B cell (primary cell): Measurements from ENCODE around the gene SYT3. TPM values are rescaled to one million over a fixed set of nuclear protein-coding genes. Genes with fewer than 3 reads are reported as not detected.

Source experiments
- ATAC-seq: fragments of 200-7000 bp; cut with Tn5 transposase; one replicate; pipeline ENCODE4 v1.10.0; 2021; ENCODE audit warnings: low read depth, mild to moderate bottlenecking, moderate number of reproducible peaks, moderate library complexity
- CTCF ChIA-PET: fragments of 350-600 bp; sonication (Branson Sonifier 250); formaldehyde crosslinking; loops from one replicate; lab custom pipeline; 2021; ENCODE audit warnings: antibody characterized with exemption, inconsistent platforms; lab: Charles Lee
- POLR2A ChIA-PET: fragments of 350-600 bp; sonication (Branson Sonifier 250); formaldehyde crosslinking; loops from one replicate; lab custom pipeline; 2021; ENCODE audit warnings: antibody characterized with exemption; lab: Charles Lee
- DNase-seq: peaks from one replicate; pipeline ENCODE4 v3.0.0; 2013
- H2AFZ ChIP-seq: 2 replicates; pipeline ENCODE4 v1.6.1; 2012; ENCODE audit warnings: mild to moderate bottlenecking, low read depth, low read length; ENCODE audit not compliant: insufficient read depth, poor library complexity, severe bottlenecking
- H3K27ac ChIP-seq, 2 donors: 1 replicate in 1 of 2; 2 replicates in 1 of 2; pipeline ENCODE4 v1.5.1; 2012 to 2013; ENCODE audit warnings: low read length in 2 of 2, mild to moderate bottlenecking in 2 of 2, moderate library complexity in 1 of 2
- H3K27me3 ChIP-seq, 4 experiments: fragments of 200-600 bp in 1 of 4; sonication (generic) in 1 of 4; replicated peaks in 1 of 4; 1 replicate in 2 of 4; 2 replicates in 2 of 4; pipeline versions ENCODE4 v1.6.1 to v1.7.0; 2013 to 2016; ENCODE audit warnings: low read length in 3 of 4, mild to moderate bottlenecking in 2 of 4, mixed read lengths in 1 of 4, moderate library complexity in 1 of 4; ENCODE audit not compliant: insufficient read depth in 4 of 4, control insufficient read depth in 3 of 4; ENCODE audit errors: control extremely low read depth in 1 of 4
- H3K36me3 ChIP-seq, 2 experiments: replicated peaks in 1 of 2; 1 replicate in 1 of 2; 2 replicates in 1 of 2; pipeline versions ENCODE4 v1.6.1 to v1.7.1; 2013; ENCODE audit warnings: low read length in 1 of 2; ENCODE audit not compliant: insufficient read depth in 2 of 2, control insufficient read depth in 1 of 2; ENCODE audit errors: control extremely low read depth in 1 of 2, extremely low read depth in 1 of 2
- H3K4me1 ChIP-seq, 2 donors: fragments of 200-600 bp in 1 of 2; sonication (generic) in 1 of 2; 1 replicate in 1 of 2; 2 replicates in 1 of 2; pipeline versions ENCODE4 v1.5.1 to v1.6.1; 2013 to 2017; ENCODE audit warnings: low read length in 2 of 2; ENCODE audit not compliant: control insufficient read depth in 2 of 2, insufficient read depth in 2 of 2
- H3K4me2 ChIP-seq: replicated peaks from 2 replicates; pipeline ENCODE3; 2012; ENCODE audit warnings: mild to moderate bottlenecking, low read depth, low read length; ENCODE audit not compliant: poor library complexity, severe bottlenecking
- H3K4me3 ChIP-seq, 5 experiments: fragments of 200-600 bp in 1 of 5; sonication (generic) in 1 of 5; 1 replicate in 3 of 5; 2 replicates in 2 of 5; pipeline versions ENCODE4 v1.5.1 to v1.7.0; 2011 to 2016; ENCODE audit warnings: low read length in 4 of 5, mild to moderate bottlenecking in 4 of 5, low read depth in 2 of 5, control low read depth in 1 of 5, moderate library complexity in 1 of 5; ENCODE audit not compliant: insufficient read depth in 1 of 5; ENCODE audit errors: control extremely low read depth in 1 of 5, extremely low read depth in 1 of 5
- H3K79me2 ChIP-seq: fragments of 200-600 bp; sonication (generic); one replicate; pipeline ENCODE4 v1.6.0; 2016; ENCODE audit warnings: low read length; ENCODE audit not compliant: control insufficient read depth, insufficient read depth
- H3K9ac ChIP-seq: fragments of 200-600 bp; sonication (generic); 2 replicates; pipeline ENCODE4 v1.6.1; 2017; ENCODE audit warnings: mild to moderate bottlenecking, low read length, moderate library complexity
- H3K9me3 ChIP-seq, 3 donors: one replicate each; pipeline versions ENCODE4 v1.6.1 to v1.7.1; 2013; ENCODE audit warnings: low read length in 2 of 3; ENCODE audit not compliant: control insufficient read depth in 2 of 3, insufficient read depth in 1 of 3; ENCODE audit errors: control extremely low read depth in 1 of 3
- H4K20me1 ChIP-seq: 2 replicates; pipeline ENCODE4 v1.6.0; 2012; ENCODE audit warnings: mild to moderate bottlenecking, low read length; ENCODE audit not compliant: insufficient read depth, control insufficient read depth, poor library complexity, severe bottlenecking
- H3K27ac Mint-ChIP-seq: one replicate; pipeline ENCODE4 v1.8.0; 2021; ENCODE audit warnings: mixed read lengths
- H3K27me3 Mint-ChIP-seq: one replicate; pipeline ENCODE4 v1.8.0; 2021; ENCODE audit warnings: mixed read lengths
- H3K4me1 Mint-ChIP-seq: one replicate; pipeline ENCODE4 v1.8.0; 2021; ENCODE audit warnings: mixed read lengths
- H3K4me3 Mint-ChIP-seq: one replicate; pipeline ENCODE4 v1.8.0; 2021; ENCODE audit warnings: mixed read lengths
- H3K9me3 Mint-ChIP-seq: one replicate; pipeline ENCODE4 v1.8.0; 2022; ENCODE audit warnings: mixed read lengths; ENCODE audit not compliant: insufficient read depth
- EZH2 ChIP-seq: IDR thresholded peaks from 2 replicates; pipeline ENCODE4 v1.6.1; 2012; ENCODE audit warnings: borderline replicate concordance, low read depth, mild to moderate bottlenecking, moderate library complexity, low read length; ENCODE audit not compliant: insufficient read depth, poor library complexity, severe bottlenecking
- WGBS: methylation state at CpG from one replicate; pipeline ENCODE4 v1.1.5; 2013; ENCODE audit warnings: missing lambda C conversion rate; ENCODE audit not compliant: insufficient coverage; 5-methylcytosine and 5-hydroxymethylcytosine counted together
- intact Hi-C: fragments of 100-400 bp; cut with micrococcal nuclease; formaldehyde crosslinking; loops from one replicate; pipeline ENCODE4 v1.10.0; 2022
- polyA plus RNA-seq: library from polyadenylated mRNA; depleted of rRNA; stranded (reverse); fragments of >200 nt; gene quantifications from 2 replicates; pipeline ENCODE4 v1.2.3, GENCODE V29; 2012
- total RNA-seq, 2 donors: library from RNA; stranded (reverse); fragments of 120-200 nt in 1 of 2; gene quantifications; 1 replicate in 1 of 2; 2 replicates in 1 of 2; pipeline versions ENCODE4 v1.2.3 to v1.2.4, GENCODE V29; 2013 to 2022
- TF ChIP-seq, protein P1 (sequence below): fragments of 200-600 bp; IDR thresholded peaks from one replicate; pipeline ENCODE4 v1.8.0; 2022; ENCODE audit warnings: antibody characterized with exemption, mild to moderate bottlenecking

The SYT3 gene
- total and polyA plus RNA-seq, 2 donors (not counting 1 experiment from before 2014, with no cell fraction given): 0.09 to 0.17 TPM

DNA sequence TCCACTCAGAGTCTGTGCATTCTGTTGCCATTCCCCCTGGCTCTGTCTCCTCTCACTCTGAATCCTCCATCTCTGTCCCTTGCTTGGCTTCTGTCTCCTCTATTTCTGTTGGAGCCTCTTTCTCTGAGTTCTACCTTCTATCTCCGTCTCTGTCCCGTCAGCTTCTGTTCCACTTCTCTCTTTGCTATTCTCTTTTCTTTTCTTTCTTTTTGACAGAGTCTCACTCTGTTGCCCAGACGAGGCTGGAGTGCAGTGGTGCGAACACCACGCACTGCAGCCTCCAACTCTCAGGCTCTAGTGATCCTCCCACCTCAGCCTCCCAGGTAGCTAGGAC is 37.6 kb downstream of the SYT3 start:
- Mint-ChIP-seq H3K27me3 (peaks cover 37% of the 10 kb centered on the region), H3K27ac (no peak overlapping the region), H3K4me3 (no peak overlapping the region), H3K9me3 (no peaks in the 10 kb centered on the region), H3K4me1 (peaks cover under 1% of the 10 kb centered on the region)
- ChIA-PET CTCF (interaction anchor here (1.1 kb wide), 1 partner anchor 320 kb away, joined by 3 read pairs; no protein-coding TSS in a partner anchor), POLR2A (no interaction called here)
- H3K4me1 ChIP-seq: no peaks in the 10 kb centered on the region
- no peaks in the 10 kb centered on the region for H4K20me1 ChIP-seq
- no peak overlapping the region for H3K4me3 ChIP-seq
- intact Hi-C loops: no loop called here
- no peak overlapping the region for H3K4me2 ChIP-seq
- 82% methylated on average over 5 of the region's 5 CpGs for WGBS
- no peak overlapping the region for H3K27ac ChIP-seq
- peaks cover 0 to 27% (median 6%) of the 10 kb centered on the region in 4 experiments for H3K27me3 ChIP-seq
- H2AFZ ChIP-seq: no peak overlapping the region
- TF ChIP-seq, protein P1, sequence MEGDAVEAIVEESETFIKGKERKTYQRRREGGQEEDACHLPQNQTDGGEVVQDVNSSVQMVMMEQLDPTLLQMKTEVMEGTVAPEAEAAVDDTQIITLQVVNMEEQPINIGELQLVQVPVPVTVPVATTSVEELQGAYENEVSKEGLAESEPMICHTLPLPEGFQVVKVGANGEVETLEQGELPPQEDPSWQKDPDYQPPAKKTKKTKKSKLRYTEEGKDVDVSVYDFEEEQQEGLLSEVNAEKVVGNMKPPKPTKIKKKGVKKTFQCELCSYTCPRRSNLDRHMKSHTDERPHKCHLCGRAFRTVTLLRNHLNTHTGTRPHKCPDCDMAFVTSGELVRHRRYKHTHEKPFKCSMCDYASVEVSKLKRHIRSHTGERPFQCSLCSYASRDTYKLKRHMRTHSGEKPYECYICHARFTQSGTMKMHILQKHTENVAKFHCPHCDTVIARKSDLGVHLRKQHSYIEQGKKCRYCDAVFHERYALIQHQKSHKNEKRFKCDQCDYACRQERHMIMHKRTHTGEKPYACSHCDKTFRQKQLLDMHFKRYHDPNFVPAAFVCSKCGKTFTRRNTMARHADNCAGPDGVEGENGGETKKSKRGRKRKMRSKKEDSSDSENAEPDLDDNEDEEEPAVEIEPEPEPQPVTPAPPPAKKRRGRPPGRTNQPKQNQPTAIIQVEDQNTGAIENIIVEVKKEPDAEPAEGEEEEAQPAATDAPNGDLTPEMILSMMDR: no peak
- no peak for TF ChIP-seq EZH2
- peaks cover 0 to 16% (median 0%) of the 10 kb centered on the region in 3 donors for H3K9me3 ChIP-seq
- no peak overlapping the region for H3K9ac ChIP-seq
- DNase-seq (no peak), ATAC-seq (no peak)
- no peaks in the 10 kb centered on the region for H3K36me3 ChIP-seq
- H3K79me2 ChIP-seq: no peaks in the 10 kb centered on the region

- ATAC-seq: no peak
- Histone ChIP-seq H3K36me3 (no peaks in the 10 kb centered on the region), H3K9me3 (peaks cover 0 to 11% (median 0%) of the 10 kb centered on the region in 3 donors), H3K27ac (no peak overlapping the region), H3K27me3 (peaks cover 0 to 22% (median 5%) of the 10 kb centered on the region in 4 experiments), H4K20me1 (no peaks in the 10 kb centered on the region), H3K79me2 (no peaks in the 10 kb centered on the region), H2AFZ (no peak overlapping the region), H3K4me1 (no peaks in the 10 kb centered on the region), H3K9ac (no peak overlapping the region), H3K4me2 (no peak overlapping the region), H3K4me3 (no peak overlapping the region)
- H3K27me3 Mint-ChIP-seq: peaks cover 36% of the 10 kb centered on the region
- CTCF ChIA-PET: interaction anchor here (1.1 kb wide), 1 partner anchor 320 kb away, joined by 3 read pairs; no protein-coding TSS in a partner anchor
- no peak overlapping the region for H3K4me3 Mint-ChIP-seq
- POLR2A ChIA-PET: no interaction called here
- intact Hi-C loops: no loop called here
- no peak for DNase-seq
- H3K4me1 Mint-ChIP-seq: no peaks in the 10 kb centered on the region
- WGBS: 83% methylated on average over 11 of the region's 11 CpGs
- no peaks in the 10 kb centered on the region for H3K9me3 Mint-ChIP-seq
- H3K27ac Mint-ChIP-seq: no peak overlapping the region
- TF ChIP-seq, protein P1: no peak
- TF ChIP-seq EZH2: no peak
Measured at GRCh38 chr19:50601407-50602088, 38.1 kb downstream of the SYT3 start.
